Measurements from ENCODE around the gene GMPS. TPM values are rescaled to one million over a fixed set of nuclear protein-coding genes. Genes with fewer than 3 reads are reported as not detected.

GMPS gene
- total and polyA plus RNA-seq, 9 of the 15 experiments (the other 6 are each of a cell fraction or from before 2014, with no cell fraction given) = 73.7 to 282 (median 156) TPM

- H3K4me1 ChIP-seq (replicated peaks in 1 of 2; ENCODE audit: control insufficient read depth in 2 of 2, insufficient read depth in 2 of 2, low read length in 2 of 2) = peaks cover 3 to 15% of the 10 kb centered on the region in 2 experiments; a peak in 3 of 5 replicates
- no TSS peak for BruUV-seq (replicated peaks)
- peak; percentile 98 for FAIRE-seq
- ChIA-PET POLR2A (interaction anchor here (0.6 to 2.6 kb wide), 11 partner anchors 9 to 778 kb away, joined by 3 to 19 read pairs (median 4); partner anchors contain the start of genes C3orf33 and GMPS), CTCF (ENCODE audit: low intra/inter-chr PET ratio) (interaction anchor here (0.7 kb wide), 1 partner anchor 10 kb away, joined by 3 read pairs; no protein-coding TSS in a partner anchor)
- peak within 1 kb of the TSS; percentile 97 for H3K9ac ChIP-seq (ENCODE audit: insufficient read depth in 1 of 2, low read depth in 2 of 2, low read length in 2 of 2)
- peaks cover 55% of the 10 kb centered on the region for H3K79me2 ChIP-seq (ENCODE audit: control insufficient read depth, insufficient read depth, low read length)
- peak within 1 kb of the TSS; percentile 93 for H3K4me3 ChIP-seq
- intact Hi-C loops (cut with micrococcal nuclease) = loop anchor here (2.0 to 10.0 kb wide), 3 partner anchors 16 to 470 kb away; partner anchors contain the start of genes C3orf33 and GMPS
- H3K9me3 ChIP-seq (replicated peaks; ENCODE audit: control insufficient read depth, insufficient read depth, low read depth, low read length) = no peaks in the 10 kb centered on the region
- H3K36me3 ChIP-seq (ENCODE audit: control insufficient read depth, insufficient read depth, low read length) = peaks cover 11% of the 10 kb centered on the region; the same call in 1 of the 3 replicates
- peak within 1 kb of the TSS; percentile 93 for H2AFZ ChIP-seq (ENCODE audit: low read depth, low read length)
- WGBS (ENCODE audit: insufficient coverage, low coverage, missing lambda C conversion rate) = 1% methylated on average over 50 of the region's 50 CpGs
- no peaks in the 10 kb centered on the region for H3K9me1 ChIP-seq (ENCODE audit: control insufficient read depth, insufficient read depth, low read length)
- no peaks in the 10 kb centered on the region for H3K27me3 ChIP-seq (ENCODE audit: control insufficient read depth in 2 of 2, insufficient read depth in 2 of 2, low read length in 2 of 2)
- H3K4me2 ChIP-seq (ENCODE audit: insufficient read depth, low read length) = peak within 1 kb of the TSS; percentile 92
- DNase-seq (ENCODE audit: extremely low read depth in 1 of 4, low spot score in 3 of 4) = peak; percentile 97 to 100 (median 98)
- H4K20me1 ChIP-seq (replicated peaks; ENCODE audit: control insufficient read depth, insufficient read depth, low read length) = peaks cover 6% of the 10 kb centered on the region; the same call in 1 of the 2 replicates
- ATAC-seq = peak; percentile 93
- peak within 1 kb of the TSS; percentile 98 for H3K27ac ChIP-seq (ENCODE audit: extremely low read depth, low read depth, low read length)
- in situ Hi-C loops (cut with MboI) = loop anchor here (25.0 kb wide), 2 partner anchors 492 to 1542 kb away; partner anchors contain the start of gene DHX36
- TF ChIP-seq SMC3 (conservative IDR thresholded peaks at IDR 0.05; ENCODE audit: insufficient read depth, low read depth, low read length) = no peak
- TF ChIP-seq, protein P1, sequence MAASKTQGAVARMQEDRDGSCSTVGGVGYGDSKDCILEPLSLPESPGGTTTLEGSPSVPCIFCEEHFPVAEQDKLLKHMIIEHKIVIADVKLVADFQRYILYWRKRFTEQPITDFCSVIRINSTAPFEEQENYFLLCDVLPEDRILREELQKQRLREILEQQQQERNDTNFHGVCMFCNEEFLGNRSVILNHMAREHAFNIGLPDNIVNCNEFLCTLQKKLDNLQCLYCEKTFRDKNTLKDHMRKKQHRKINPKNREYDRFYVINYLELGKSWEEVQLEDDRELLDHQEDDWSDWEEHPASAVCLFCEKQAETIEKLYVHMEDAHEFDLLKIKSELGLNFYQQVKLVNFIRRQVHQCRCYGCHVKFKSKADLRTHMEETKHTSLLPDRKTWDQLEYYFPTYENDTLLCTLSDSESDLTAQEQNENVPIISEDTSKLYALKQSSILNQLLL (CRISPR knock-in tag; IDR thresholded peaks at IDR 0.05; ENCODE audit: borderline replicate concordance) = no peak
- TF ChIP-seq, protein P2, sequence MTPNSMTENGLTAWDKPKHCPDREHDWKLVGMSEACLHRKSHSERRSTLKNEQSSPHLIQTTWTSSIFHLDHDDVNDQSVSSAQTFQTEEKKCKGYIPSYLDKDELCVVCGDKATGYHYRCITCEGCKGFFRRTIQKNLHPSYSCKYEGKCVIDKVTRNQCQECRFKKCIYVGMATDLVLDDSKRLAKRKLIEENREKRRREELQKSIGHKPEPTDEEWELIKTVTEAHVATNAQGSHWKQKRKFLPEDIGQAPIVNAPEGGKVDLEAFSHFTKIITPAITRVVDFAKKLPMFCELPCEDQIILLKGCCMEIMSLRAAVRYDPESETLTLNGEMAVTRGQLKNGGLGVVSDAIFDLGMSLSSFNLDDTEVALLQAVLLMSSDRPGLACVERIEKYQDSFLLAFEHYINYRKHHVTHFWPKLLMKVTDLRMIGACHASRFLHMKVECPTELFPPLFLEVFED (CRISPR knock-in tag; conservative IDR thresholded peaks at IDR 0.05) = no peak
- no peak for TF ChIP-seq GATA2 (CRISPR knock-in tag; IDR thresholded peaks at IDR 0.05)
- peak in 1 of 2 experiments; percentile 97; a peak in 1 of 3 replicates for TF ChIP-seq CBX3 (IDR thresholded peaks at IDR 0.05; ENCODE audit: borderline replicate concordance in 1 of 2, low read length in 2 of 2)
- TF ChIP-seq RHOXF2B (CRISPR knock-in tag; conservative IDR thresholded peaks at IDR 0.05) = 0 out of 2 replicates have a peak, but pooled peaks have one; percentile 72
- TF ChIP-seq PRMT5 (CRISPR knock-in tag; IDR thresholded peaks at IDR 0.05) = no peak
- no peak for TF ChIP-seq TCF7L2 (IDR thresholded peaks at IDR 0.05; ENCODE audit: low read depth, low read length)
- TF ChIP-seq ZNF274 (IDR thresholded peaks at IDR 0.05; ENCODE audit: borderline replicate concordance, low read depth, low read length) = no peak
- TF ChIP-seq BRD9 (IDR thresholded peaks at IDR 0.05; ENCODE audit: low read depth, partially characterized antibody) = no peak
- TF ChIP-seq ZBTB7A (IDR thresholded peaks at IDR 0.05; ENCODE audit: borderline replicate concordance, control insufficient read depth, low read depth, low read length) = no peak; the same call in 1 of the 2 replicates
- no peak for TF ChIP-seq ZNF551 (CRISPR knock-in tag; IDR thresholded peaks at IDR 0.05)
- no peak for TF ChIP-seq RFX1 (IDR thresholded peaks at IDR 0.05)
- no peak for TF ChIP-seq HDAC6 (IDR thresholded peaks at IDR 0.05; ENCODE audit: low read depth, low read length)
- no peak for TF ChIP-seq TEAD2 (tag; IDR thresholded peaks at IDR 0.05)
- no peak for TF ChIP-seq ZNF75A (CRISPR knock-in tag; IDR thresholded peaks at IDR 0.05)
- TF ChIP-seq, protein P3, sequence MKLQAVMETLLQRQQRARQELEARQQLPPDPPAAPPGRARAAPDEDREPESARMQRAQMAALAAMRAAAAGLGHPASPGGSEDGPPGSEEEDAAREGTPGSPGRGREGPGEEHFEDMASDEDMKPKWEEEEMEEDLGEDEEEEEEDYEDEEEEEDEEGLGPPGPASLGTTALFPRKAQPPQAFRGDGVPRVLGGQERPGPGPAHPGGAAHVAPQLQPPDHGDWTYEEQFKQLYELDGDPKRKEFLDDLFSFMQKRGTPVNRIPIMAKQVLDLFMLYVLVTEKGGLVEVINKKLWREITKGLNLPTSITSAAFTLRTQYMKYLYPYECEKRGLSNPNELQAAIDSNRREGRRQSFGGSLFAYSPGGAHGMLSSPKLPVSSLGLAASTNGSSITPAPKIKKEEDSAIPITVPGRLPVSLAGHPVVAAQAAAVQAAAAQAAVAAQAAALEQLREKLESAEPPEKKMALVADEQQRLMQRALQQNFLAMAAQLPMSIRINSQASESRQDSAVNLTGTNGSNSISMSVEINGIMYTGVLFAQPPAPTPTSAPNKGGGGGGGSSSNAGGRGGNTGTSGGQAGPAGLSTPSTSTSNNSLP (IDR thresholded peaks at IDR 0.05; ENCODE audit: borderline replicate concordance, low read depth, low read length) = peak; percentile 96
- no peak for TF ChIP-seq ZC3H8 (IDR thresholded peaks at IDR 0.05)
Observed at GRCh38 chr3:155854141-155854940, 16.1 kb upstream of the GMPS start, which contains the start of gene SLC33A1. Gene SLC33A1 (minus strand): TSS chr3:155854427. CDS start chr3:155853997, 430 bp downstream.

Measured in K562 (cell line).